Liver (tissue), 9 donors: ENCODE results near the gene TULP4. TPM values are rescaled to one million over a fixed set of nuclear protein-coding genes. Genes with fewer than 3 reads are reported as not detected.
"Not testable (repeated sequence)": the region's sequence is repeated elsewhere in the genome, so short reads cannot be mapped to it uniquely, and the experiment has no call there.

Source experiments
- DNase-seq: peaks from one replicate; pipeline ENCODE4 v3.0.0-alpha.2; 2017; ENCODE audit warnings: low spot score
- H3K27ac ChIP-seq, 2 donors: one replicate each; pipeline ENCODE4 v1.7.0; 2013; ENCODE audit warnings: inconsistent platforms in 2 of 2, low read length in 2 of 2, control low read depth in 1 of 2, low read depth in 1 of 2, mild to moderate bottlenecking in 1 of 2
- H3K27me3 ChIP-seq, 4 donors: one replicate each; pipeline versions ENCODE4 v1.6.1 to v1.7.0; 2013; ENCODE audit warnings: low read length in 3 of 4, inconsistent platforms in 1 of 4, mild to moderate bottlenecking in 1 of 4, moderate library complexity in 1 of 4; ENCODE audit not compliant: control insufficient read depth in 4 of 4, insufficient read depth in 4 of 4
- H3K36me3 ChIP-seq, 4 donors: one replicate each; pipeline versions ENCODE4 v1.6.1 to v1.7.0; 2013; ENCODE audit warnings: low read length in 3 of 4, mild to moderate bottlenecking in 3 of 4, low read depth in 1 of 4, moderate library complexity in 1 of 4; ENCODE audit not compliant: control insufficient read depth in 4 of 4, insufficient read depth in 3 of 4
- H3K4me1 ChIP-seq, 4 donors: one replicate each; pipeline versions ENCODE4 v1.6.1 to v1.7.0; 2013; ENCODE audit warnings: low read length in 3 of 4, mild to moderate bottlenecking in 3 of 4, moderate library complexity in 1 of 4; ENCODE audit not compliant: control insufficient read depth in 4 of 4, insufficient read depth in 4 of 4
- H3K4me3 ChIP-seq, 3 donors: one replicate each; pipeline versions ENCODE4 v1.6.1 to v1.7.0; 2013; ENCODE audit warnings: low read length in 3 of 3, control low read depth in 1 of 3, low read depth in 1 of 3, mild to moderate bottlenecking in 1 of 3
- H3K9ac ChIP-seq, 2 donors: one replicate each; pipeline ENCODE4 v1.7.0; 2013; ENCODE audit warnings: low read length in 2 of 2, mild to moderate bottlenecking in 2 of 2, moderate library complexity in 2 of 2, control low read depth in 1 of 2, low read depth in 1 of 2
- H3K9me3 ChIP-seq, 4 donors: one replicate each; pipeline versions ENCODE4 v1.6.1 to v1.7.0; 2013; ENCODE audit warnings: low read length in 3 of 4; ENCODE audit not compliant: control insufficient read depth in 4 of 4
- ATF3 ChIP-seq: IDR thresholded peaks from 2 replicates; pipeline ENCODE4 v1.6.1; 2016; ENCODE audit warnings: antibody characterized with exemption
- CTCF ChIP-seq: fragments of 150-350 bp; IDR thresholded peaks from 2 replicates; pipeline ENCODE4 v1.5.1; 2017; ENCODE audit warnings: improper control_type of control experiment, low read depth, low read length; ENCODE audit not compliant: missing input control
- EGR1 ChIP-seq, 2 donors: IDR thresholded peaks; 2 replicates each; pipeline ENCODE4 v1.6.1; 2016 to 2018; ENCODE audit warnings: antibody characterized with exemption in 2 of 2, low read depth in 2 of 2
- FOXA2 ChIP-seq: IDR thresholded peaks from 2 replicates; pipeline ENCODE4 v1.6.1; 2016; ENCODE audit warnings: antibody characterized with exemption
- GABPA ChIP-seq, 2 donors: IDR thresholded peaks in 1 of 2; conservative IDR thresholded peaks in 1 of 2; 2 replicates each; pipeline ENCODE4 v1.6.1; 2016; ENCODE audit warnings: antibody characterized with exemption in 2 of 2, mild to moderate bottlenecking in 1 of 2, moderate library complexity in 1 of 2
- HNF4A ChIP-seq, 2 donors: conservative IDR thresholded peaks; 2 replicates each; pipeline ENCODE4 v1.6.1; 2016; ENCODE audit warnings: antibody characterized with exemption in 2 of 2, mild to moderate bottlenecking in 2 of 2
- JUND ChIP-seq, 2 donors: IDR thresholded peaks; 2 replicates each; pipeline ENCODE4 v1.6.1; 2016; ENCODE audit warnings: antibody characterized with exemption in 2 of 2
- MAX ChIP-seq: IDR thresholded peaks from 2 replicates; pipeline ENCODE4 v1.6.1; 2016; ENCODE audit warnings: antibody characterized with exemption
- NR2F2 ChIP-seq: IDR thresholded peaks from 2 replicates; pipeline ENCODE4 v1.6.1; 2016; ENCODE audit warnings: antibody characterized with exemption
- RAD21 ChIP-seq, 2 donors: IDR thresholded peaks; 2 replicates each; pipeline ENCODE4 v1.6.1; 2016; ENCODE audit warnings: antibody characterized with exemption in 2 of 2, mild to moderate bottlenecking in 2 of 2
- REST ChIP-seq: IDR thresholded peaks from 2 replicates; pipeline ENCODE4 v1.6.1; 2016; ENCODE audit warnings: antibody characterized with exemption, mild to moderate bottlenecking
- RXRA ChIP-seq, 2 donors: IDR thresholded peaks; 2 replicates each; pipeline ENCODE4 v1.6.1; 2017 to 2018; ENCODE audit warnings: antibody characterized with exemption in 2 of 2, mild to moderate bottlenecking in 1 of 2
- SP1 ChIP-seq: IDR thresholded peaks from 2 replicates; pipeline ENCODE4 v1.6.1; 2018; ENCODE audit warnings: antibody characterized with exemption, mild to moderate bottlenecking
- TAF1 ChIP-seq: conservative IDR thresholded peaks from 2 replicates; pipeline ENCODE4 v1.6.1; 2016; ENCODE audit warnings: antibody characterized with exemption, mild to moderate bottlenecking
- ZBTB33 ChIP-seq: IDR thresholded peaks from 2 replicates; pipeline ENCODE4 v1.6.1; 2016; ENCODE audit warnings: antibody characterized with exemption
- WGBS: extraction: QIAGEN DNeasy Blood & Tissue Kit; methylation state at CpG from one replicate; pipeline ENCODE4 v1.1.7; 2013; 5-methylcytosine and 5-hydroxymethylcytosine counted together
- polyA plus RNA-seq, 2 donors: library from polyadenylated mRNA; stranded (reverse) in 1 of 2; unstranded in 1 of 2; fragments of 200-250 nt in 1 of 2; fragments of >200 nt in 1 of 2; fragmentation: Nextera tagmentation in 1 of 2; extraction: Ambion mirVana in 1 of 2; gene quantifications; one replicate each; pipeline versions ENCODE4 v1.2.1 to v1.2.3, GENCODE V29; 2013 to 2015
- total RNA-seq, 2 donors: library from RNA; depleted of rRNA; stranded (reverse); fragments of >200 nt; gene quantifications; one replicate each; pipeline ENCODE4 v1.2.3, GENCODE V29; 2014
- donor health status: healthy.
- donor health status: healthy.
- donor health status: healthy.
- donor health status: healthy.
- donor health status: healthy.

TULP4 gene
- total and polyA plus RNA-seq, 4 donors, result 2.2 to 53.3 (median 18.0) TPM

- TF ChIP-seq CTCF, result no peak
These were observed 242.5 kb downstream of the TULP4 start (continued) for GRCh38 chr6:158554611-158555361.

GRCh38 chr6:158556113-158556512, 243.8 kb downstream of the TULP4 start:
- Histone ChIP-seq H3K4me1 (peaks cover 3 to 11% (median 8%) of the 10 kb centered on the region in 4 donors), H3K27me3 (peaks cover 0 to 2% (median 0%) of the 10 kb centered on the region in 4 donors), H3K36me3 (peaks cover 0 to 2% (median 0%) of the 10 kb centered on the region in 4 donors), H3K9ac (no peak overlapping the region), H3K9me3 (no peaks in the 10 kb centered on the region), H3K27ac (no peak overlapping the region), H3K4me3 (no peak overlapping the region)
- TF ChIP-seq FOXA2, result no peak
- no peak for TF ChIP-seq ATF3
- TF ChIP-seq TAF1, result no peak
- no peak for TF ChIP-seq HNF4A (conservative IDR thresholded peaks at IDR 0.05)
- no peak for TF ChIP-seq MAX
- TF ChIP-seq RXRA (IDR thresholded peaks at IDR 0.05), result no peak
- TF ChIP-seq REST, result no peak
- no peak for TF ChIP-seq SP1
- no peak for TF ChIP-seq NR2F2
- TF ChIP-seq ZBTB33, result no peak
- no peak for TF ChIP-seq JUND (IDR thresholded peaks at IDR 0.05)
- no peak for TF ChIP-seq GABPA (IDR thresholded peaks at IDR 0.05 in 1 of 2, conservative IDR thresholded peaks at IDR 0.05 in 1 of 2)
- TF ChIP-seq RAD21 (IDR thresholded peaks at IDR 0.05), result no peak
- TF ChIP-seq EGR1 (IDR thresholded peaks at IDR 0.05; ENCODE audit: low read depth in 2 of 2), result no peak
- 79% methylated on average over 7 of the region's 7 CpGs for WGBS
- DNase-seq, result no peak

GRCh38 chr6:158557110-158557509, 244.8 kb downstream of the TULP4 start:
- H3K4me1 ChIP-seq, result peaks cover 3 to 18% (median 11%) of the 10 kb centered on the region in 4 donors
- H3K9me3 ChIP-seq, H3K27ac ChIP-seq, H3K27me3 ChIP-seq, H3K4me3 ChIP-seq, DNase-seq, H3K9ac ChIP-seq, H3K36me3 ChIP-seq: not testable (repeated sequence)
- 91% methylated on average over 3 of the region's 3 CpGs for WGBS
